IMR-90 (cell line): Measurements from ENCODE around the gene CADM2. TPM values are rescaled to one million over a fixed set of nuclear protein-coding genes. Genes with fewer than 3 reads are reported as not detected.

Experiments used
- ATAC-seq: fragments of 200-7000 bp; cut with Tn5 transposase; 2 replicates; pipeline ENCODE4 v1.9.1; 2020; ENCODE audit warnings: low read depth, mild to moderate bottlenecking, moderate library complexity
- BruUV-seq: library from RNA; stranded (reverse); fragments of 400-500 nt; replicated peaks from 2 replicates; lab custom pipeline; 2021; lab: Mats Ljungman, UMichigan
- CTCF ChIA-PET: fragments of 300-600 bp; formaldehyde crosslinking; extraction: SDS; loops from one replicate; lab custom pipeline; 2021; ENCODE audit warnings: antibody characterized with exemption; lab: Yijun Ruan, JAX
- POLR2A ChIA-PET: fragments of 300-600 bp; sonication (Branson Sonifier 250); formaldehyde crosslinking; loops from one replicate; lab custom pipeline; 2022; ENCODE audit warnings: antibody characterized with exemption; ENCODE audit not compliant: unreplicated experiment; lab: Charles Lee
- DNase-seq: peaks from one replicate; pipeline ENCODE4 v3.0.0; 2013
- H2AFZ ChIP-seq: replicated peaks from 2 replicates; pipeline ENCODE3; 2013; ENCODE audit warnings: low read length, mild to moderate bottlenecking; ENCODE audit not compliant: poor library complexity
- H2AK5ac ChIP-seq: 2 replicates; pipeline ENCODE4 v1.6.1; 2013; ENCODE audit warnings: low read depth, low read length, inconsistent platforms
- H2AK9ac ChIP-seq: replicated peaks from 2 replicates; pipeline ENCODE3; 2013; ENCODE audit warnings: mild to moderate bottlenecking, low read depth, low read length, moderate library complexity; ENCODE audit not compliant: poor library complexity
- H2BK120ac ChIP-seq: 2 replicates; pipeline ENCODE4 v1.6.1; 2013; ENCODE audit warnings: low read depth, low read length, inconsistent platforms
- H2BK15ac ChIP-seq: 3 replicates; pipeline ENCODE4 v1.6.1; 2013; ENCODE audit warnings: low read depth, low read length, inconsistent platforms
- H2BK20ac ChIP-seq: 2 replicates; pipeline ENCODE4 v1.6.1; 2013; ENCODE audit warnings: low read depth, mild to moderate bottlenecking, inconsistent platforms, low read length, moderate library complexity
- H2BK5ac ChIP-seq: 2 replicates; pipeline ENCODE4 v1.6.1; 2013; ENCODE audit warnings: mild to moderate bottlenecking, low read depth, low read length, inconsistent platforms; ENCODE audit not compliant: poor library complexity, severe bottlenecking
- H3K14ac ChIP-seq: replicated peaks from 2 replicates; pipeline ENCODE4 v1.6.1; 2013; ENCODE audit warnings: low read depth, low read length, inconsistent platforms
- H3K18ac ChIP-seq: 2 replicates; pipeline ENCODE4 v1.6.1; 2013; ENCODE audit warnings: low read depth, low read length, control low read depth
- H3K23ac ChIP-seq: 2 replicates; pipeline ENCODE4 v1.6.1; 2013; ENCODE audit warnings: low read depth, low read length, inconsistent platforms
- H3K27ac ChIP-seq: 2 replicates; pipeline ENCODE4 v1.5.1; 2013; ENCODE audit warnings: mild to moderate bottlenecking, control low read depth, low read length; ENCODE audit not compliant: insufficient read depth
- H3K27me3 ChIP-seq: 2 replicates; pipeline ENCODE4 v1.6.1; 2013; ENCODE audit warnings: low read length; ENCODE audit not compliant: control insufficient read depth, insufficient read depth
- H3K36me3 ChIP-seq: 2 replicates; pipeline ENCODE4 v1.6.1; 2013; ENCODE audit warnings: low read length, mixed read lengths; ENCODE audit not compliant: control insufficient read depth, insufficient read depth
- H3K4ac ChIP-seq: 2 replicates; pipeline ENCODE4 v1.6.1; 2013; ENCODE audit warnings: low read depth, low read length, inconsistent platforms
- H3K4me1 ChIP-seq: 2 replicates; pipeline ENCODE4 v1.6.1; 2013; ENCODE audit warnings: low read length, mixed read lengths; ENCODE audit not compliant: control insufficient read depth, insufficient read depth
- H3K4me2 ChIP-seq: 2 replicates; pipeline ENCODE4 v1.6.1; 2013; ENCODE audit warnings: low read depth, mild to moderate bottlenecking, control low read depth, low read length, moderate library complexity
- H3K4me3 ChIP-seq: 2 replicates; pipeline ENCODE4 v1.5.1; 2013; ENCODE audit warnings: low read depth, mild to moderate bottlenecking, control low read depth, low read length, moderate library complexity; ENCODE audit not compliant: insufficient read depth
- H3K56ac ChIP-seq: 2 replicates; pipeline ENCODE4 v1.6.1; 2013; ENCODE audit warnings: low read length, inconsistent platforms; ENCODE audit not compliant: insufficient read depth; ENCODE audit errors: extremely low read depth
- H3K79me1 ChIP-seq, 2 experiments: 2 replicates each; pipeline ENCODE4 v1.6.1; 2013; ENCODE audit warnings: low read length in 2 of 2, inconsistent platforms in 1 of 2, low read depth in 1 of 2
- H3K9ac ChIP-seq: 2 replicates; pipeline ENCODE4 v1.6.1; 2013; ENCODE audit warnings: low read depth, low read length, control low read depth
- H3K9me1 ChIP-seq: 2 replicates; pipeline ENCODE4 v1.6.1; 2013; ENCODE audit warnings: low read length, inconsistent platforms; ENCODE audit not compliant: insufficient read depth
- H3K9me3 ChIP-seq: 2 replicates; pipeline ENCODE4 v1.6.1; 2013; ENCODE audit warnings: low read length; ENCODE audit not compliant: control insufficient read depth, insufficient read depth
- H4K20me1 ChIP-seq: 2 replicates; pipeline ENCODE4 v1.6.1; 2013; ENCODE audit warnings: low read length, inconsistent platforms; ENCODE audit not compliant: insufficient read depth
- H4K5ac ChIP-seq: 2 replicates; pipeline ENCODE4 v1.6.1; 2013; ENCODE audit warnings: mild to moderate bottlenecking, low read depth, low read length, control low read depth
- H4K8ac ChIP-seq, 2 experiments: 2 replicates each; pipeline ENCODE4 v1.6.1; 2013; ENCODE audit warnings: low read depth in 2 of 2, low read length in 2 of 2, control low read depth in 1 of 2, inconsistent platforms in 1 of 2
- H4K91ac ChIP-seq: 2 replicates; pipeline ENCODE4 v1.6.1; 2013; ENCODE audit warnings: low read depth, low read length, inconsistent platforms; ENCODE audit not compliant: insufficient read depth
- CEBPB ChIP-seq: IDR thresholded peaks from 2 replicates; pipeline ENCODE4 v1.6.1; 2012; ENCODE audit warnings: low read depth, low read length, improper control_type of control experiment
- MAZ ChIP-seq: IDR thresholded peaks from 2 replicates; pipeline ENCODE4 v1.6.1; 2012; ENCODE audit warnings: low read depth, mild to moderate bottlenecking, low read length, improper control_type of control experiment, moderate library complexity, borderline replicate concordance
- WGBS, 2 experiments: methylation state at CpG; one replicate each; pipeline versions ENCODE4 v1.1.5 to v1.1.7; 2013; ENCODE audit warnings: missing lambda C conversion rate in 2 of 2; ENCODE audit not compliant: insufficient read length in 1 of 2; ENCODE audit errors: extremely low coverage in 2 of 2; 5-methylcytosine and 5-hydroxymethylcytosine counted together
- dilution Hi-C: fragments of 300-500 bp; cut with HindIII; formaldehyde crosslinking; loops from one replicate; pipeline ENCODE4 v1.14.3; 2018; ENCODE audit warnings: low sequenced_read_pairs; ENCODE audit not compliant: unreplicated experiment
- in situ Hi-C: fragments of 300-500 bp; cut with MboI; formaldehyde crosslinking; loops from 3 replicates; pipeline ENCODE4 v1.14.3; 2019; ENCODE audit warnings: low sequenced_read_pairs, inconsistent platforms, mixed read lengths
- intact Hi-C: fragments of 100-400 bp; cut with micrococcal nuclease; formaldehyde crosslinking; loops from 2 replicates; pipeline ENCODE4 v1.10.0; 2022
- polyA plus RNA-seq, 3 experiments: library from polyadenylated mRNA; depleted of rRNA; stranded (reverse); fragments of >200 nt; gene quantifications; 2 replicates each; pipeline ENCODE4 v1.2.3, GENCODE V29; 2012; ENCODE audit warnings: low replicate concordance in 1 of 3
- total RNA-seq: library from RNA; depleted of rRNA; stranded (reverse); fragments of >200 nt; gene quantifications from 2 replicates; pipeline ENCODE4 v1.2.3, GENCODE V29; 2012

The CADM2 gene
- total and polyA plus RNA-seq, 2 of the 4 experiments (the other 2 are of a cell fraction), result not detected

DNA sequence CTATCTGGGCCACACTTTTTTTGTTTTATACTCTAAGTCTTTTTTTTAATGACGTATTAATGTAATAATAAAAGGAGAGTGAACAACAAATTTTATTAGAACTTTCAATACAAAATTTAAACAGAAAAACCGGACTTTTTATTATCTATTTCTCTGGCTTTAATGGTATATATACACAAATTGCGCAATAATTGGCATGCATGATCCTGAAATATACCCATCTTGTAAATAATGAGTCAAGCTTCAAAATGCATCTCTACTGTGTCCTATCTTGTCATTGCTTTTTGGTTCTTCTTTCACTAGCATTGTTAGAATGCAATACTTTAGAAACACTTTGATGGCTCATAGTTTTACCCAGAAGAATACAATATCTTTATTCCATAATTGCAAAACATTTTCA, 963.6 kb downstream of the CADM2 start:
- Histone ChIP-seq H3K18ac (no peak overlapping the region), H3K23ac (no peak overlapping the region), H3K56ac (no peak overlapping the region), H2AK9ac (no peak overlapping the region), H3K9me3 (no peaks in the 10 kb centered on the region), H3K14ac (no peak overlapping the region), H2BK120ac (no peak overlapping the region), H4K8ac (no peak overlapping the region), H3K4me3 (no peak overlapping the region), H3K27me3 (no peaks in the 10 kb centered on the region), H3K4ac (no peak overlapping the region), H4K5ac (no peak overlapping the region), H4K20me1 (no peaks in the 10 kb centered on the region), H3K4me2 (no peak overlapping the region), H2BK5ac (no peak overlapping the region), H2AK5ac (no peak overlapping the region), H3K9ac (no peak overlapping the region), H3K79me1 (no peaks in the 10 kb centered on the region), H3K36me3 (no peaks in the 10 kb centered on the region), H3K27ac (no peak overlapping the region), H3K4me1 (no peaks in the 10 kb centered on the region), H3K9me1 (no peaks in the 10 kb centered on the region), H2BK20ac (no peak overlapping the region), H4K91ac (no peak overlapping the region), H2BK15ac (no peak overlapping the region), H2AFZ (no peak overlapping the region)
- ATAC-seq, result no peak
- dilution Hi-C loops (no loop called here), intact Hi-C loops (no loop called here), in situ Hi-C loops (no loop called here)
- peak; percentile 91 for TF ChIP-seq CEBPB
- TF ChIP-seq MAZ, result no peak
- no peak for DNase-seq
- ChIA-PET CTCF (no interaction called here), POLR2A (no interaction called here)
- no CpG with 5 or more reads among the region's 3 CpGs for WGBS, 2 experiments
- no TSS peak for BruUV-seq
